Measurements from ENCODE around the gene C19orf67. TPM values are rescaled to one million over a fixed set of nuclear protein-coding genes. Genes with fewer than 3 reads are reported as not detected.

C19orf67 gene
- total RNA-seq, 1 experiment from 2014 or later: 0.28 TPM

GRCh38 chr19:14059652-14060155, 25.9 kb downstream of the C19orf67 start:
- H3K27ac ChIP-seq (ENCODE audit: low read length): no peak overlapping the region
- POLR2A ChIA-PET: interaction anchor here (0.7 kb wide), 1 partner anchor 10 kb away, joined by 5 read pairs; no protein-coding TSS in a partner anchor

GRCh38 chr19:14059093-14059480, 26.5 kb downstream of the C19orf67 start:
- Histone ChIP-seq H3K27me3 (ENCODE audit: control insufficient read depth, insufficient read depth, low read length) (no peaks in the 10 kb centered on the region), H3K27ac (ENCODE audit: low read length) (no peak overlapping the region), H3K4me3 (ENCODE audit: low read depth in 2 of 2, low read length in 2 of 2) (no peak overlapping the region), H3K36me3 (ENCODE audit: control insufficient read depth, insufficient read depth, low read length) (no peaks in the 10 kb centered on the region), H3K9me3 (ENCODE audit: control insufficient read depth, insufficient read depth, low read depth, low read length) (no peaks in the 10 kb centered on the region), H3K4me1 (ENCODE audit: control insufficient read depth, insufficient read depth, low read length) (peaks cover 5% of the 10 kb centered on the region; the same call in 1 of the 2 replicates)
- TF ChIP-seq SIN3A (IDR thresholded peaks at IDR 0.05; ENCODE audit: borderline replicate concordance, insufficient read depth, low read depth, low read length) (no peak), TCF7L2 (IDR thresholded peaks at IDR 0.05; ENCODE audit: low read depth, low read length) (no peak)
- DNase-seq (ENCODE audit: low read depth, low spot score) (no peak), ATAC-seq (no peak)
- ChIA-PET CTCF (interaction anchor here (0.6 kb wide), 1 partner anchor 70 kb away, joined by 7 read pairs; no protein-coding TSS in a partner anchor), POLR2A (no interaction called here)
- intact Hi-C loops (cut with micrococcal nuclease; ENCODE audit: unreplicated experiment): no loop called here
- BruUV-seq (replicated peaks): no TSS peak
- in situ Hi-C loops (cut with HindIII; ENCODE audit: low pct_unique_long_range_greater_than_20kb, low sequenced_read_pairs): no loop called here

More at GRCh38 chr19:14059652-14060155, 25.9 kb downstream of the C19orf67 start:
- H3K4me1 ChIP-seq (ENCODE audit: control insufficient read depth, insufficient read depth, low read length): peaks cover 5% of the 10 kb centered on the region; the same call in 1 of the 2 replicates
- DNase-seq (ENCODE audit: low read depth, low spot score): no peak
- no peak overlapping the region for H3K4me3 ChIP-seq (ENCODE audit: low read depth in 2 of 2, low read length in 2 of 2)
- no peak for TF ChIP-seq TCF7L2 (IDR thresholded peaks at IDR 0.05; ENCODE audit: low read depth, low read length)
- no peak for TF ChIP-seq POLR2AphosphoS5 (IDR thresholded peaks at IDR 0.05; ENCODE audit: low read depth, low read length)
- no peak for TF ChIP-seq SIN3A (IDR thresholded peaks at IDR 0.05; ENCODE audit: borderline replicate concordance, insufficient read depth, low read depth, low read length)
- no peak for TF ChIP-seq REST (IDR thresholded peaks at IDR 0.05; ENCODE audit: insufficient read depth in 1 of 2, low read depth in 2 of 2, low read length in 1 of 2)
- TF ChIP-seq CTCF (IDR thresholded peaks at IDR 0.05): no peak
- in situ Hi-C loops (cut with HindIII; ENCODE audit: low pct_unique_long_range_greater_than_20kb, low sequenced_read_pairs) (no loop called here), intact Hi-C loops (cut with micrococcal nuclease; ENCODE audit: unreplicated experiment) (no loop called here)
- H3K36me3 ChIP-seq (ENCODE audit: control insufficient read depth, insufficient read depth, low read length): no peaks in the 10 kb centered on the region
- no peaks in the 10 kb centered on the region for H3K27me3 ChIP-seq (ENCODE audit: control insufficient read depth, insufficient read depth, low read length)
- no TSS peak for BruUV-seq (replicated peaks)
- ATAC-seq: no peak
- CTCF ChIA-PET: interaction anchor here (0.7 kb wide), 1 partner anchor 11 kb away, joined by 3 read pairs; no protein-coding TSS in a partner anchor
- no peaks in the 10 kb centered on the region for H3K9me3 ChIP-seq (ENCODE audit: control insufficient read depth, insufficient read depth, low read depth, low read length)

Data from Panc1 (cell line).